NCI-H2196 (cell line): ENCODE results near the gene LAMP1.
A peak's percentile ranks its signal among the peaks of the same experiment; 100 is the strongest.
"Not testable (repeated sequence)": the region's sequence is repeated elsewhere in the genome, so short reads cannot be mapped to it uniquely, and the experiment has no call there.

ENCODE experiments used
- DNase-seq: peaks from one replicate; lab custom pipeline; 2025; ENCODE audit not compliant: unreplicated experiment; lab: John Stamatoyannopoulos, UW

LAMP1 gene, protein sequence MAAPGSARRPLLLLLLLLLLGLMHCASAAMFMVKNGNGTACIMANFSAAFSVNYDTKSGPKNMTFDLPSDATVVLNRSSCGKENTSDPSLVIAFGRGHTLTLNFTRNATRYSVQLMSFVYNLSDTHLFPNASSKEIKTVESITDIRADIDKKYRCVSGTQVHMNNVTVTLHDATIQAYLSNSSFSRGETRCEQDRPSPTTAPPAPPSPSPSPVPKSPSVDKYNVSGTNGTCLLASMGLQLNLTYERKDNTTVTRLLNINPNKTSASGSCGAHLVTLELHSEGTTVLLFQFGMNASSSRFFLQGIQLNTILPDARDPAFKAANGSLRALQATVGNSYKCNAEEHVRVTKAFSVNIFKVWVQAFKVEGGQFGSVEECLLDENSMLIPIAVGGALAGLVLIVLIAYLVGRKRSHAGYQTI

DNA sequence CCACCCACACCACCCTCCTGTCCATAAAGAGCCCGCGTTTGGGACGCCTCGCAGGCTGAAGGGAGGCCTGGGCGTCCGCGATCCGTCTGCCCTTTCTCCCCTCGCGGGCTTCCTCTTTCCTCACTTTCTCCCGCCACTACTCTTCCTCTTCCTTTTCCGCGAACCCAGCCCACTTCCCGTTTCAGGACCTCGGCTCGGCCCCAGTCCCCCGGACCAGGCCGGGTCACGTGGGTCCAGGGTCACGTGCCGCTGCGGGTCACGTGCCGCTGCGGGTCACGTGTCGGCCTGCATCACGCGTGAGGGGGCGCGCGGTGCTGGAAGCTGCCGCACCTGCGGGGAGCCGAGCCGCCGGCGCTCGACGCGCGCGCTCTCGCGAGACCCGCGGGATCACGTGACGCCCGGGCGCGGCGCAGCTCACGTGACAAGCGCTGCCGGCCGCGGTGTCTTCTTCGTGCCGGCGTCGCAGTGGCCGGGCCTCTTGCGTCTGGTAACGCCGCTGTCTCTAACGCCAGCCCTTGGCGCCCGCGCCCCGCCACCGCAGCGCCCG is at the start of gene LAMP1:
LAMP1 (plus strand) TSS at position 417 of the 547 bp plus-strand sequence. CDS start 196 bp downstream, outside the sequence.
- peak; percentile 88 for DNase-seq

DNA sequence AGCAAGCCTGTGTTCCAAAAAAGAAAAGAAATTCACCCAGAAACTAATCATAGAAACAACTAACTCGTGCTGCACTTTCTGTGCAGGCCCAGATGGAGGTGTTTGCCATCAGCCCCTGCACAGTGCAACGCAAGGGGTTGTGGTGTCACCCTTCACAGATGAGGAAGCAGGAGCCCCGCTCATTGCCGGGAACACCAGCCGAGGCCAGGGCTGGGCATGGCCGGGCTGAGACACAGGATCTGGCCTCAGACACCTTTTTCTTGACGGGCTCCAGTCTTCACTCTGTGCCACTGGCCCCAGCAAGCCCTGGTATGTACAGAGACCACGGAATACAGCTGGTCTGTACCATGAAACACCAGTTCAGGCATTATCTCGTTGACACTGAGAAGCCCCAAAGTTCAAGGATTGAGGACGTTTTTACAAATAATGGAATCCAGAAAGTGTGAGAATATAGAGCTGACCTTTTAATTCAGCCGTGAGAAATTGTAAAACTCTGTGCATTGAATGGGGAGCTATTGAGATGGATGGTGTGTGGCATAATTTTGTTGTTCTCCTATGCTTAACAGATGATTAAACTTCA is 44.4 kb upstream of the LAMP1 start:
- DNase-seq: no peak

DNA sequence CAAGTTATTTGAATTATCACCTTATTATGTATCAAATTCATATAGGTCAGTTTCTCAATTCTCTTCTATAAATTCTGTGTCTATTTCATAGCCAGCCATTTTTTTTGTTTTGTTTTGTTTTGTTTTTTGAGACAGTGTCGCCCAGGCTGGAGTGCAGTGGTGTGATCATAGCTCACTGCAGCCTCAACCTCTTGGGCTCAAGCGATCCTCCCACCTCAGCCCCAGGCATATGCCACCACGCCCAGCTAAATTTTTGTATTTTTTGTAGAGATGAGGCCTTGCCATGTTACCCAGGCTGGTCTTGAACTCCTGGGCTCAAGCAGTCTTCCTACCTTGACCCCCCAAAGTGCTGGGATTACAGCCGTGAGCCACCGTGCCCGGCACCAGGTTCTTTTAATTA is 39.1 kb upstream of the LAMP1 start:
- DNase-seq: not testable (repeated sequence)

DNA sequence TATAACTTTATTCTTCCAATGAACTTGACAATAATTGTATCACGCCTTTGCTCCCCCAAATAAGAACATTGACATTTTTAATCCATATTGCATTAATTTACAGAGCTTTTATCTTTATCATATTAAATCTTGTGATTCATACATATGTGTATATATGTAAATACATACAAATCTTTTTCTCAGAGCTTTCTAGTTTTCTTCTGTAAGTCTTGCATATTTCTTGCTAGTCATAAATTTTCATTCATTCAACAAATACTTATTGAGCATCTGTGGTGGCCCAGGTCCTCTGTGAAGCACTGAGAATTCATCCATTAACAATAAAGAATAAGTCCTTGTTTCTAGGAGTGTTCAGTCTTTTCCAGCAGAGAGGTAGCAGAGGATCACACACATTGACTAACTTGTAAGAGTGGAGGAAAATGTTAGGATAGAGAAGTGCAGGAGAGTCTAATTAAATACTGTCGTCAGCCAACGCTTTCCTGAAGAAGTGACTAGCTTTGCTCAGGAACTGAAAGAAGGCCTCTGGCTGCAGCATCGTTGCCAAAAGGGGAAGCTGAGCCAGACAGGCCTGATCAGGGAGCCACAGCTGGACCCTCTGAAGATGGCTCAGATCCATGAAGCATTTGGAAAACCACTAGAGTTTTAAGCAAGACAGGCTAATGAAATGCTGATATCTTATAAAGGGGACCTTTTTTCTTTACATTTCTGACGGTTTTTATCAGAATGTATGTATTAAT is 38.6 kb upstream of the LAMP1 start:
- no peak for DNase-seq

DNA sequence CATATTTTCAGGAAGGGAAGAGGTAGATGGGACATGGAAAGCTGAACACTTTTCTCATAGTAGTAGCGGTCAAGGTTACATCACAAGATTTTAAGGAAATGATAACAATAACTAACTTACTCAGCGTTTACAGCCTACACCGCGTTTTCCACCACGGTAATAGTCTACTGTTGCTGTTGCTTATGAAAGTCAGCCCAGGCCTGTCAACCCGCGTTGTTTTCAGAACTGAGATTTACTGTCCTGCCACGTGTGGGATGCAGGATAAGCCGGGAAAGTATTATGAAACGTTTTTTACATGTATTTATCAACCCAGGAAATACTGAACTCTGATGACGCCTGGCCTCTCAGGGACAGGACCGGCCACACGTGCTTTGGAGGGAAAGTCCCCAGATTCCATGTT is 36.0 kb upstream of the LAMP1 start:
- DNase-seq: no peak

DNA sequence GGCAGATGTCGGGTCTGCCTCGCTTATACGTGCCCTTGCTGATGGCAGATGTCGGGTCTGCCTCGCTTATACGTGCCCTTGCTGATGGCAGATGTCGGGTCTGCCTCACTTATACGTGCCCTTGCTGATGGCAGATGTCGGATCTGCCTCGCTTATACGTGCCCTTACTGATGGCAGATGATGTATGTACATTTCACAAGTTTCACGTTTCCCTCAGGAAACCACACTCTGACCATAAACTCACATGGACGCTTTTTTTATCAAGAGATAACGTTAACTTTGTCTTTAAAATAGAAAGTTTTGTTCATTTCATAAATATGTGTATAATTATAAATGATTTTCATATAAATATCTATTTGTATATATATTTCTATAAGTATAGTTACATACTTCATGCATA is 34.0 kb upstream of the LAMP1 start:
- not testable (repeated sequence) for DNase-seq

DNA sequence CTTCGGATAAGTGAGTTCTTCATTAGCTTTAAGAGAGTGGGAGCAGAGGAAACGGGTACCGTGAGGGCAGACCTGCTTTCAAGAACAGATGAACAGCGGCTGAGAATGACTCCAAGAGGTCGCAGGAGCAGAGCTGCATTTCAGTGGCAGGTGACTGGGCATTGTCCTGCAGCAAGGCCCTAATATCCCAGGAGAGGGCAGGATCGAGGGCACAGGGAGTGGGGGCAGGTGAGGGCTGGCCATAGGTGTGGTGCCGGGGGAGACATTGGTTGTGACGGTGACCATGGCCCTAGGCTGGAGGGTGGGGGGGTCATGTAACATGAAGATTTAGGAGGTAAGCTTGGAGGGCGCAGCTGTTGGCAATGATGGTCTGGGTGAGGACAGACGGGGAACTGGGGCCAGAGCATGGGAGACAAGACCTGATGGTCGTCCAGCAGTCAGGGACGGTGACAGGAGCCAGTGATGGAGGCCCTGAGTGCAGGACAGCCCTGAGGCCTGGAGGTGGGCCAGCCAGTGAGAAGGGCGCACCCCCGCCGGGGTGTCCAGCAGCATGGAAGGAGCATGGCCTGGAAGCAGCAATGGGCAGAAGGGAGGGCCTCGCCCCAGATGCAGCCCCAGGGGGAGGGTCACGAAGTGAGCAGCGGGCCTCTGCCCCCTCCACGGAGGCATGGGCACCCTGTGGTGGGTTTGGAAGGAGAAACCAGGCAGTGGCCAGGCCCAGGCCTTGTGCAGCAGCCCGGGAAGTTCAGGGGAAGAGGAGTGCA is 29.2 kb upstream of the LAMP1 start:
- no peak for DNase-seq

DNA sequence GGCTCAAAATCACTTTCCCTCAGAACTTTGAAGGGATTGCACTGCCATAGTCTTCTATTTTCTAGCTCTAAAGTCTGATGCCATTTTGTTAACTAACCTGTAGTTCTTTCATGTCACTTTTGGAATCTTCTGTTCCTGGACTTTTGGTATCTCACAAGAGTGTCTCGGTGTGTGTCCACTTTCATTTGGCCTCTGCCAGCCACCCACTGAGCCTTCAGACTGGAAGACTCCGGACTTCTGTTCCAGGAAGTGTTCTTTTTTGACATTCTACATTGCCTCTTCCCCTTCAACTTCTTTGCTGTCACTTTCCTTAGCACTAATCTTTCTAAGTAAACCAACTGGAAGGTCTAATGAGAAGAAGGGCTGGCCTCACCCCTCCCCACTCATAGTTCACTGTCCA is 25.0 kb upstream of the LAMP1 start:
- DNase-seq: no peak

DNA sequence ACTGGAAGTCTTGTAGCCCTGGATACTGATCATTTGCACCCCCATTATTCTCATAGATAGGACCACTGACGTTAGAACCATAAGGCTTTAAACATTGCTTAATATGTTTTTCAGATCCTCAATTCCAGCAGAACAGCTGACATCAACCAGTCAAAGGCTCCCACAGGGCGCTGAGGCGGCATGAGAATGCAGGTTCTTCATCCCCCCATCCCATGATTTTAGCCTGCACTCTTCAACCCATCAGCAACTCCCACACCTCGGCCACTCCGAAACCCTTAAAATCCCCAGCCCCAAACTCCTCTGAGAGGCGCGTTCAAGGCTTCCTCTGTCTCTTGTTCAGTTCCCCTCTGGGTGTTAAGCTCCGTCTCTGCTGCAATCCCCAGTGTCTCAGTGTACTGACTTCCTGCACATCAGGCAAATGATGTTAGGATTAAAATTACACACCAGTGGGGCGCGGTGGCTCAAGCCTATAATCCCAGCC is 24.3 kb upstream of the LAMP1 start:
- DNase-seq: no peak

DNA sequence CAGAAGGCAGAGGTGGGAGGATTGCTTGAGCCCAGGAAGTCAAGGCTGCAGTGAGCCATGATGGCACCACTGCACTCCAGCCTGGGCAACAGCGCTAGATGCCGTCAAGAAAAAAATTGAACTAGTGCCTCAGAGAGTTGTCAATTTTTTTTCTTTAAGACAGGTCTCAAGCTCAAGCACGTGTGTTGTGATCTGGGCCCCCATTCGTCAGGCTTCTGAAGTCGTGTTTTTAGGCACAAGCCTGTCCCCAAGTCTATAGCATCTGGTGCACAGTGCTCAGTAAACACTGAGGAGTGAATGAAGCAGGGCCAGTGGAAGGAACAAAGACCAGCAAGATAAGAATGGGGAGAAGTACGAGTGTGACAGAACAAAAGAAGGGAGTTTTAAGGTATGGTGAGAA is 23.7 kb upstream of the LAMP1 start:
- no peak for DNase-seq

DNA sequence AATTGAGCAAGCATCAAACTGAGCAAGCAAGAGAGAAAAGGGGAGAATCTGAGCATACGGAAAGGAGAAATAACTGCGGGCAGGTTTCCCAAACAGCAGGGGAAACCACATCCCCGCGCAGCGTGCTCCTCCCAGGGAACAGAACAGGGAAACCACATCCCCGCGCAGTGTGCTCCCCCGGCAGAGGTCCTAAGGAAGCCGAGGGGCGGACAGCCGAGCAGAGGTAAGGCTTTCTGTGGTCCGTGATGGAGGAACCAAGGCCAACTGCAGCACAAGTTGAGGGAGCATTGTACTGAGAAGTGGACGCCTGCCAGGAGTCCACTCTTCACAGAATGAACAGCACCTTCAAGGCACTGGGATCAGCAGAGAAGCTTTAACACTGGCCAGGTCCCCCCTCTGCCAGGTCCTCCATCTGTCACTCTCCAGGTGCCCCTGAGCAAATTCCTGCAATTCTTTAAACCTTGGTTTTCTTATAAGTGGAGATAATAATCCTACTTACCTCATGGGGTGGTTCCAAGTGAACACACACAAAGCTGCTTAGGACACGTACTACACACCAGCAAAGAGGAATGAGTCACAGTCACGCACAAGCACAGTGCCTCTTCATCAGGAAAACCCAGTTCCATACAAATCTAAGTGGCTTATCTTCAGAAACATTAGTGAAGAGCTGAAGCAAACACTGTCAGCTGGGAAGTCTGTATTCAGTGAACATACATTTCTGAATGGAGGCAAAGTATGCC is 23.0 kb upstream of the LAMP1 start:
- DNase-seq: no peak

DNA sequence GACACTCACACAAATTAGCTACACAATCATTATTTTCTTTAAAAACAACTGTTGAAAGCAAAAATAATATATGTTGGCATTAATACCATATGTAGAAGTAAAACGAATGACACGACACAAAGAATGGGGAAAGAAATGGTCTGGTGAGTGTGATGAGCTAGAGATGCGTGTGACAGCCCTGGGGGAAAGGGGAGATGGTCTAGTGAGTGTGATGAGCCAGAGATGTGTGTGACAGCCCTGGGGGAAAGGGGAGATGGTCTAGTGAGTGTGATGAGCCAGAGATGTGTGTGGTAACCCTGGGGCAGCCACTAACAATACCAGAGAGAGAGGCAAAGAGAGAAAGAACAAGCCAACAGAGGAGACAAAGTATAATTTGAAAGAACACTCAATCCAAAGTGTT is 22.3 kb upstream of the LAMP1 start:
- DNase-seq: no peak

DNA sequence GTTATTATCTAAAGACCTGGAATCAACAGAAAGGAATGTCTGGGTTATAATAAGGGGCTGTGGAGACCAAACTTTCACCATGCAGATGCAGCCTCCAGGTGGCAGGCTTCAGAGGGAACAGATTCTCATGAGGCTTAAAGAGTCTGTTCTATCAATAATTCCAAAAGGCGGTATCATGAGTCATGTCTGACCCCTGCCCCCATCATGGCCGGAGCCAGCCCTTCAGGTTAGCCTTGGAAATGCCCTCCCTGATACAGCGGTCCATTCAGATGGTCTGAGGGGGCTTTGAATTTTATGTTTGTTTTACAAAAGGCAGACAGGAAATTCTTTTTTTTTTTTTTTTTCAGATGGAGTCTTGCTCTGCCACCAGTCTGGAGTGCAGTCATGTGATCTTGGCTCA is 21.7 kb upstream of the LAMP1 start:
- DNase-seq: no peak

DNA sequence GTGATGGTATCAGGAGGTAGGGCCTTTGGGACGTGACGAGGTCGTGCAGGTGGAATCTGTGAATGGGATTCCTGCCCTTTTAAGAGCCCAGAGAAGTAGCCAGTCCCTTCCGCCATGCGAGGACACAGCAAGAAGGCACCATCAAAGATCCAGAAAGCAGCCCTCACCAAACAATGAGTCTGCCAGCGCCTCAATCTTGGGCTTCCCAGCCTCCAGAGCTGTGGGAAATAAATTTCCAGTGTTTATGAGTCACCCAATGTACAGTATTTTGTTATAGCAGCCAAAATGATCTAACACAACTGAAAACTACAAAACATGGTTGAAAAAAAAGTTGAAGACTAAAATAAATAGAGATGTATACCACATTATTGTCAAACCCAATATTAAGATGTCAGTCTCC is 16.9 kb upstream of the LAMP1 start:
- no peak for DNase-seq

DNA sequence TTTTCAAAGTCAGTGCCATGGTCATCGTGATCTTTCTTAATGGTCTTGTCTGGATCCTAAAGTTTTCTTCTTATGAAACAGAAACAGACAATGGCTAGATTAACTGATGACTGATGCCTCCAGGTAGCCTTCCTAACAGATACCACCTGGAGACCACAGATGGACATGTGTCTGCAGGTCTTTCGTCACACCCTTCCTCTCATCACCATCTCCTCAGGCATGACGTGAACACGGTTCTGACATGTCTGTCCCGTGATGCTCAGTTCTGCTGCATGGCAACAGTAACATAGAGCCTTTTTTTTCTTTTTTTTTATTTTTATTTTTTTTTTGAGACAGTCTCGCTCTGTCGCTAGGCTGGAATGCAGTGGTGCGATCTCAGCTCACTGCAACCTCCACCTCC is 13.1 kb upstream of the LAMP1 start:
- DNase-seq: no peak

DNA sequence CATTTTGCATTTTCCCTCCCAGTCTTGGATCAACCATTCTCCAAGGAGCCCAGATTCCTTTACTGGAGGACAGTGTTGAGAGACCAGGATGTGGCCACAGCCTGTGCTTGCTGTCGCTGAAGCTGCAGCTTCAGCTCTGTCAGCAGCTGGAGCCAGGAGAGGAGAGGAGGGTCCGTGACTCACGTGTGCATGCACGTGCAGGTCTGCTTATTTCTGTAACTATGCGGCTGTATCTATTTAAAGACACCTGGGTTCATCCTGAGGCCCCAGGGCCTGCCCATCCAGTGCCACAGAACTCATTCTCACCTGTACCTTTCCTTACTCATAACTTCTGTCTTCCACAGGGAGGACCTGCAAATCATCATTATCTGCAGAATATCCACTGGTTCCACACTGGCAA is 8.2 kb upstream of the LAMP1 start:
- DNase-seq: no peak

DNA sequence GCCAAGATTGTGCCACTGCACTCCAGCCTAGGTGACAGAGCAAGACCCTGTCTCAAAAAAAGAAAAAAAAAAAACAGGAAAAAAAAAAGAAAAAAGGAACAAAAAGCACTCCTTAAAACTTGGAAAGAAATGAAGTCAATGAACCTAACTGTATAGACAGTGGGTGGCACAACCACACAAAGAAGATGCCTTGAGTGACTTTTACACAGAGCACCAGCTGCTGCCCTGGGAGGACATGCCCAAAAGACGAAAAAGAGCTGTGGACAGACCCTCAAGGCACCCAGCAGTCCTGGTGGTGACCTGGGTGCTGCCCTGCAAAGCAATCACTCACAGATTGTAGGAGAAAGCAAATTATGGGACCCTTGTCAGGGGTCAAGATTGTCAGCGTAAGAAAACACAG is 5.9 kb upstream of the LAMP1 start:
- no peak for DNase-seq

DNA sequence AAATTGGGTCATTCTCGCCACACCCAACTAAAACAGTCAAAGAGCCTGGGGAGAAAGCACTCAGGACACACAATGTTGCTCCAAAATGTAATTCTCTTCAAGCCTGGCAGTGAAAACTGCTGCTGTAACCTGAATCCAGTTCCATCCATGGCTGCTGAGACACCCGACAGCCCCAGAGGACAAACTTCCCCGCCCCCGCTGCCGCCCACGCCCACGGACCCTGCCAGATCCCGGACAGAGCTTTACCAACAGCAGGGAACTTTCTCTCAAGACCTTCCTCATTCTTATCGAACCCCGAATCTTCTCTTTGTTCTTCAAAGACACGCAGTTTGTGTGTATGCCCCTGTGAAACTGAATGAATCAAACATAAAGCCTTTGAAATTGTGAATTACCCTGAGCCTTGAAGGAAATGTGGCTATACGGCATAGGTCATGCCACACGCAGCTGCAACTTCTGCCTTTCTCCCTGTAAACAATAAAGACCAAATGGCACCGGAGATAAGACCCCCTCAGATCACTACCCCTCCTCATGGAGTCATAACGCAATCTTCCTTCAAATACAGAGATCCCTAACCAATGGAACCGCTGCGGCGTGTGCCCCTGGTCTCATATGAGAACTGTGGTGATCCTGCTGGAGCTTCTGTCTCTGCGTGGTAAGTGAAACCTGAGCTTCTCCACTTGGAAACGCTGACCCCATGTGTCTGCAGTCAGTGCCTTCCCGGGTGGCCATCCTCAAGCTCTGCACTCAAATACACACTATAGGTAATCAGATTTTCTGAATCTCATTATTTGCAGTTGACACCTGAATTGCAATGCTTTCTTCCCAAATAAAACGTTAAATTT is 4.8 kb upstream of the LAMP1 start:
- no peak for DNase-seq

DNA sequence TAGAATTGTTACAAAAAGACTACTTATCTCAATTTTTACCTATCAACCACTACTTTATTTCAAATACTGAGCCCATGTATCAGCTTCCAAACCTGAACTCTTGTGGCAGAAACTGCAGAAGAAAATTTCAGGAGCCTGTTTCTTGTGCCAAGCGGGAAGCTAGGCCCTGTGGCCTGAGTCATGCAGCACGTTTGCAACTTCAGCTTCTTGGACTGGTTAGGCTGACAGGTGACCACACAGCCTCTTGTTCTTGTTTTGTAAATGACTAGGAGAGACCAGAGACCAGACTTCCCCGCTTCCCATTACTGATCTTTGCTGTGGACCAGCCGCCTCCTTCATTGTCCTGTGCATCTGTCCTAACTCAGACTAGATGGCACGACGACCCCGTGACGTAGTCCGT is 3.4 kb upstream of the LAMP1 start:
- DNase-seq: no peak
